HepG2 (cell line): Measurements from ENCODE around the gene GSS. TPM values are rescaled to one million over a fixed set of nuclear protein-coding genes. Genes with fewer than 3 reads are reported as not detected.

Experiments
- microRNA counts: library from miRNA; unstranded; fragments of <30 nt; microRNA quantifications from one replicate; lab custom pipeline; 2015
- microRNA-seq: library from miRNA; unstranded; fragments of <30 nt; microRNA quantifications from one replicate; pipeline ENCODE4, GENCODE V29; 2020
- polyA plus RNA-seq, 8 experiments: library from polyadenylated mRNA; depleted of rRNA in 3 of 8; stranded (reverse) in 7 of 8; unstranded in 1 of 8; fragments of >200 nt; fragmentation: Illumina TruSeq in 4 of 8; extraction: Trizol in 4 of 8; gene quantifications; 2 replicates each; pipeline versions ENCODE4 v1.2.1 to v1.2.3, GENCODE V29; 2011 to 2016; ENCODE audit warnings: low read depth in 4 of 8, missing spikeins in 1 of 8, mixed read lengths in 1 of 8; ENCODE audit not compliant: insufficient read depth in 1 of 8
- small RNA-seq, 3 experiments: library from RNA; depleted of rRNA; stranded (forward); fragments of <200 nt; gene quantifications; one replicate each; pipeline ENCODE3, GENCODE V24; 2012; ENCODE audit warnings: low read depth in 2 of 3, low replicate concordance in 1 of 3; ENCODE audit not compliant: insufficient read length in 3 of 3, insufficient read depth in 2 of 3
- total RNA-seq, 5 experiments: library from RNA; depleted of rRNA; stranded (reverse); fragments of >200 nt; fragmentation: Illumina TruSeq; extraction: Trizol; gene quantifications; 2 replicates each; pipeline ENCODE4 v1.2.3, GENCODE V29; 2016; ENCODE audit warnings: low read depth in 1 of 5

Gene GSS
- total and polyA plus RNA-seq, 2 of the 13 experiments (the other 11 are each of a cell fraction or from before 2014, with no cell fraction given), result 80.1 to 102 TPM

MicroRNAs encoded within 50 kb of the gene (microRNA counts, 767-probe panel; counts per million panel counts)
- microRNA hsa-miR-499a-3p (lab: Ali Mortazavi, UCI) (not detected), microRNA hsa-miR-499a-5p (lab: Ali Mortazavi, UCI) (not detected), microRNA hsa-miR-499b-3p (lab: Ali Mortazavi, UCI) (not detected), microRNA hsa-miR-499b-5p (lab: Ali Mortazavi, UCI) (not detected)

Small RNA genes lying within 50 kb of the gene (microRNA-seq; reads per million reads assigned to microRNA genes)
- gene MIR499A (not detected), gene MIR499B (not detected)

Small RNA genes lying within 50 kb of the gene (small RNA-seq; reads per million reads assigned to genes)
- gene MIR499A, result 0.20 to 98.6 (median 75.8) reads per million in 3 experiments

Other genes starting within 250 kb of the GSS start
- gene NCOA6, start 130.2 kb downstream of the GSS start, total RNA-seq (2016; rRNA removed; fragmentation: Illumina TruSeq; extraction: Trizol), result 11.2 and 27.2 TPM in 2 replicates
- gene NCOA6, start 130.2 kb downstream of the GSS start, polyA plus RNA-seq (2011; rRNA removed), result 28.6 and 29.3 TPM in 2 replicates
- 1.9 and 6.6 TPM in 2 replicates for gene GGT7, start 83.0 kb downstream of the GSS start, total RNA-seq (2016; rRNA removed; fragmentation: Illumina TruSeq; extraction: Trizol)
- 23.0 and 35.3 TPM in 2 replicates for gene GGT7, start 83.0 kb downstream of the GSS start, polyA plus RNA-seq (2011; rRNA removed)
- 89.7 and 91.7 TPM in 2 replicates for gene ACSS2, start 79.2 kb downstream of the GSS start, total RNA-seq (2016; rRNA removed; fragmentation: Illumina TruSeq; extraction: Trizol)
- 72.8 and 120 TPM in 2 replicates for gene ACSS2, start 79.2 kb downstream of the GSS start, polyA plus RNA-seq (2011; rRNA removed)
- gene MYH7B, start 62 bp upstream of the GSS start, total RNA-seq (2016; rRNA removed; fragmentation: Illumina TruSeq; extraction: Trizol), result 0.18 and 0.20 TPM in 2 replicates
- gene MYH7B, start 62 bp upstream of the GSS start, polyA plus RNA-seq (2011; rRNA removed), result 0.05 and 0.17 TPM in 2 replicates
- gene TRPC4AP, start 137.0 kb upstream of the GSS start, total RNA-seq (2016; rRNA removed; fragmentation: Illumina TruSeq; extraction: Trizol), result 136 and 161 TPM in 2 replicates
- gene TRPC4AP, start 137.0 kb upstream of the GSS start, polyA plus RNA-seq (2011; rRNA removed), result 137 and 161 TPM in 2 replicates
- 26.1 and 46.9 TPM in 2 replicates for gene EDEM2, start 191.5 kb upstream of the GSS start, total RNA-seq (2016; rRNA removed; fragmentation: Illumina TruSeq; extraction: Trizol)
- 33.1 and 35.6 TPM in 2 replicates for gene EDEM2, start 191.5 kb upstream of the GSS start, polyA plus RNA-seq (2011; rRNA removed)
- gene PROCR, start 216.3 kb upstream of the GSS start, total RNA-seq (2016; rRNA removed; fragmentation: Illumina TruSeq; extraction: Trizol), result 0.63 and 1.4 TPM in 2 replicates
- 1.7 and 1.9 TPM in 2 replicates for gene PROCR, start 216.3 kb upstream of the GSS start, polyA plus RNA-seq (2011; rRNA removed)